Measurements from ENCODE around the gene MTIF3. TPM values are rescaled to one million over a fixed set of nuclear protein-coding genes. Genes with fewer than 3 reads are reported as not detected.

MTIF3 gene
- total RNA-seq, 1 donor from 2014 or later: 89.3 TPM

Other genes with a start within 250 kb of the MTIF3 start
- gene RPL21, start 199.0 kb downstream of the MTIF3 start, total RNA-seq: 773 and 936 TPM in 2 replicates
- 2.9 and 4.7 TPM in 2 replicates for gene RASL11A, start 179.7 kb downstream of the MTIF3 start, total RNA-seq
- 279 and 281 TPM in 2 replicates for gene GTF3A, start 25.9 kb downstream of the MTIF3 start, total RNA-seq
- 7.2 and 8.9 TPM in 2 replicates for gene LNX2, start 170.0 kb upstream of the MTIF3 start, total RNA-seq
- 93.6 and 112 TPM in 2 replicates for gene POLR1D, start 171.3 kb upstream of the MTIF3 start, total RNA-seq